H1 (cell line): ENCODE measurements around the gene PRRC2A. TPM values are rescaled to one million over a fixed set of nuclear protein-coding genes. Genes with fewer than 3 reads are reported as not detected.

Experiments used
- CTCF ChIA-PET: fragments of 300-600 bp; sonication (Branson Sonifier 250); formaldehyde crosslinking; loops from one replicate; lab custom pipeline; 2021; ENCODE audit not compliant: partially characterized antibody; lab: Charles Lee
- POLR2A ChIA-PET: fragments of 300-600 bp; sonication (Branson Sonifier 250); formaldehyde crosslinking; loops from one replicate; lab custom pipeline; 2021; ENCODE audit warnings: inconsistent platforms; ENCODE audit not compliant: partially characterized antibody; lab: Charles Lee
- DNase-seq, 2 experiments: peaks; one replicate each; pipeline versions ENCODE4 v3.0.0 to v3.0.0-alpha.2; 2010 to 2022; ENCODE audit warnings: low spot score in 2 of 2, low read depth in 1 of 2, mixed read lengths in 1 of 2
- FAIRE-seq: peaks from 2 replicates; lab custom pipeline; 2011; peaks lifted over from hg19 to GRCh38; lab: Jason Lieb, UNC
- H2AFZ ChIP-seq: 2 replicates; pipeline ENCODE4 v1.8.1; 2012; ENCODE audit warnings: low read length, inconsistent platforms
- H2AK5ac ChIP-seq: 2 replicates; pipeline ENCODE4 v1.6.1; 2013; ENCODE audit warnings: low read depth, low read length
- H2BK120ac ChIP-seq: replicated peaks from 2 replicates; pipeline ENCODE3; 2013; ENCODE audit warnings: low read depth, low read length, inconsistent platforms
- H2BK12ac ChIP-seq: 2 replicates; pipeline ENCODE4 v1.6.1; 2013; ENCODE audit warnings: low read depth, low read length
- H2BK15ac ChIP-seq: 2 replicates; pipeline ENCODE4 v1.6.1; 2013; ENCODE audit warnings: low read length
- H2BK20ac ChIP-seq: 2 replicates; pipeline ENCODE4 v1.6.1; 2013; ENCODE audit warnings: low read length
- H2BK5ac ChIP-seq: 2 replicates; pipeline ENCODE4 v1.6.1; 2013; ENCODE audit warnings: low read depth, low read length
- H3K14ac ChIP-seq: 2 replicates; pipeline ENCODE4 v1.6.1; 2013; ENCODE audit warnings: inconsistent platforms; ENCODE audit not compliant: insufficient read length
- H3K18ac ChIP-seq: 2 replicates; pipeline ENCODE4 v1.6.1; 2013; ENCODE audit warnings: low read length; ENCODE audit errors: extremely low read depth
- H3K23ac ChIP-seq: 2 replicates; pipeline ENCODE4 v1.6.1; 2013; ENCODE audit warnings: inconsistent platforms; ENCODE audit not compliant: insufficient read length
- H3K23me2 ChIP-seq: 2 replicates; pipeline ENCODE4 v1.6.1; 2013; ENCODE audit warnings: low read depth, low read length
- H3K27ac ChIP-seq: 2 replicates; pipeline ENCODE4 v1.6.1; 2011; ENCODE audit warnings: low read depth, low read length, inconsistent platforms
- H3K27me3 ChIP-seq, 4 experiments: replicated peaks in 1 of 4; 1 replicate in 1 of 4; 2 replicates in 3 of 4; pipeline versions ENCODE4 v1.6.1 to v1.8.1; 2011 to 2013; ENCODE audit warnings: low read length in 3 of 4, mild to moderate bottlenecking in 3 of 4, inconsistent platforms in 2 of 4, mixed read lengths in 2 of 4, moderate library complexity in 1 of 4; ENCODE audit not compliant: control insufficient read depth in 3 of 4, insufficient read depth in 3 of 4; ENCODE audit errors: extremely low read depth in 1 of 4
- H3K36me3 ChIP-seq, 4 experiments: 2 replicates each; pipeline versions ENCODE4 v1.6.1 to v1.8.1; 2011 to 2013; ENCODE audit warnings: mild to moderate bottlenecking in 4 of 4, low read length in 3 of 4, moderate library complexity in 2 of 4, control low read depth in 1 of 4, inconsistent platforms in 1 of 4; ENCODE audit not compliant: insufficient read depth in 4 of 4, control insufficient read depth in 2 of 4
- H3K4ac ChIP-seq: replicated peaks from 2 replicates; pipeline ENCODE3; 2013; ENCODE audit warnings: low read length, low read depth, mixed read lengths, inconsistent platforms; ENCODE audit not compliant: insufficient read length
- H3K4me1 ChIP-seq, 4 experiments: replicated peaks in 1 of 4; 1 replicate in 1 of 4; 2 replicates in 3 of 4; pipeline versions ENCODE4 v1.6.1 to v1.8.1; 2011 to 2013; ENCODE audit warnings: low read length in 3 of 4, inconsistent platforms in 2 of 4, mixed read lengths in 1 of 4; ENCODE audit not compliant: insufficient read depth in 4 of 4, control insufficient read depth in 3 of 4
- H3K4me2 ChIP-seq, 2 experiments: 2 replicates each; pipeline versions ENCODE4 v1.6.1 to v1.8.1; 2011 to 2013; ENCODE audit warnings: low read depth in 2 of 2, low read length in 2 of 2, control low read depth in 1 of 2, inconsistent platforms in 1 of 2, mild to moderate bottlenecking in 1 of 2; ENCODE audit not compliant: insufficient read depth in 1 of 2
- H3K4me3 ChIP-seq, 4 experiments: fragments of 200-600, 300-600 bp in 1 of 4; sonication (generic), shearing (Covaris generic), sonication (Bioruptor Twin) in 1 of 4; 2 replicates each; pipeline versions ENCODE4 v1.5.1 to v1.8.1; 2011 to 2016; ENCODE audit warnings: low read length in 4 of 4, low read depth in 3 of 4, control low read depth in 2 of 4, inconsistent platforms in 2 of 4, mild to moderate bottlenecking in 2 of 4, mixed read lengths in 1 of 4, moderate library complexity in 1 of 4; ENCODE audit not compliant: insufficient read depth in 2 of 4; ENCODE audit errors: extremely low read depth in 1 of 4
- H3K56ac ChIP-seq: replicated peaks from 2 replicates; pipeline ENCODE3; 2013; ENCODE audit warnings: low read depth, mild to moderate bottlenecking, mixed read lengths, low read length, inconsistent platforms; ENCODE audit not compliant: insufficient read length
- H3K79me1 ChIP-seq: 2 replicates; pipeline ENCODE4 v1.6.1; 2013; ENCODE audit warnings: low read depth, low read length, control low read depth
- H3K79me2 ChIP-seq, 2 experiments: 2 replicates each; pipeline versions ENCODE4 v1.6.1 to v1.8.1; 2012 to 2013; ENCODE audit warnings: low read length in 2 of 2, mild to moderate bottlenecking in 2 of 2, inconsistent platforms in 1 of 2; ENCODE audit not compliant: insufficient read depth in 2 of 2, control insufficient read depth in 1 of 2
- H3K9ac ChIP-seq, 4 experiments: replicated peaks in 1 of 4; 1 replicate in 1 of 4; 2 replicates in 3 of 4; pipeline versions ENCODE4 v1.6.1 to v1.8.1; 2011 to 2013; ENCODE audit warnings: low read depth in 3 of 4, low read length in 3 of 4, control low read depth in 2 of 4, mild to moderate bottlenecking in 2 of 4, moderate library complexity in 2 of 4, inconsistent platforms in 1 of 4; ENCODE audit errors: extremely low read depth in 1 of 4
- H3K9me3 ChIP-seq, 2 experiments: 2 replicates each; pipeline versions ENCODE4 v1.6.1 to v1.8.1; 2012 to 2013; ENCODE audit warnings: mild to moderate bottlenecking in 2 of 2, moderate library complexity in 2 of 2, control low read depth in 1 of 2, inconsistent platforms in 1 of 2, low read depth in 1 of 2, low read length in 1 of 2, mixed read lengths in 1 of 2; ENCODE audit not compliant: insufficient read depth in 2 of 2
- H4K20me1 ChIP-seq, 2 experiments: replicated peaks in 1 of 2; 2 replicates each; pipeline versions ENCODE3 to v1.8.1; 2011 to 2013; ENCODE audit warnings: inconsistent platforms in 2 of 2, low read length in 2 of 2, mild to moderate bottlenecking in 1 of 2; ENCODE audit not compliant: insufficient read depth in 2 of 2, control insufficient read depth in 1 of 2
- H4K5ac ChIP-seq: 2 replicates; pipeline ENCODE4 v1.6.1; 2013; ENCODE audit warnings: low read length, low read depth, mixed read lengths, inconsistent platforms; ENCODE audit not compliant: insufficient read length
- H4K8ac ChIP-seq: 2 replicates; pipeline ENCODE4 v1.8.0; 2013; ENCODE audit warnings: mild to moderate bottlenecking, moderate library complexity, low read length, inconsistent platforms; ENCODE audit not compliant: insufficient read depth; ENCODE audit errors: extremely low read depth
- H4K91ac ChIP-seq: replicated peaks from 2 replicates; pipeline ENCODE3; 2013; ENCODE audit warnings: low read length, mixed read lengths, inconsistent platforms; ENCODE audit not compliant: insufficient read length
- GABPA ChIP-seq: IDR thresholded peaks from 2 replicates; pipeline ENCODE4 v1.6.1; 2011; ENCODE audit warnings: mild to moderate bottlenecking, low read length, moderate library complexity, borderline replicate concordance; ENCODE audit not compliant: insufficient read depth
- NANOG ChIP-seq: IDR thresholded peaks from 2 replicates; pipeline ENCODE4 v1.6.1; 2011; ENCODE audit warnings: low read length, low read depth, mild to moderate bottlenecking, inconsistent platforms; ENCODE audit not compliant: insufficient read depth, poor library complexity, severe bottlenecking
- WGBS, 2 experiments: shearing (Covaris generic) in 1 of 2; methylation state at CpG; one replicate each; pipeline versions ENCODE4 v1.1.6 to v1.1.7; 2013 to 2015; ENCODE audit warnings: low lambda C conversion rate in 2 of 2, mixed read lengths in 2 of 2, inconsistent platforms in 1 of 2, low coverage in 1 of 2, missing lambda C conversion rate in 1 of 2; ENCODE audit not compliant: insufficient replicate concordance in 2 of 2, insufficient coverage in 1 of 2, insufficient read length in 1 of 2; ENCODE audit errors: extremely low coverage in 1 of 2, missing lambda C conversion rate in 1 of 2; 5-methylcytosine and 5-hydroxymethylcytosine counted together
- polyA plus RNA-seq, 7 experiments: library from polyadenylated mRNA; depleted of rRNA in 3 of 7; stranded (reverse) in 5 of 7; unstranded in 2 of 7; fragments of >200 nt in 5 of 7; fragments of 200-250 nt in 2 of 7; gene quantifications; 1 replicate in 5 of 7; 2 replicates in 1 of 7; 4 replicates in 1 of 7; pipeline versions ENCODE4 v1.2.1 to v1.2.3, GENCODE V29; 2011 to 2013; ENCODE audit warnings: missing spikeins in 2 of 7, mixed read lengths in 2 of 7
- total RNA-seq: library from RNA; stranded (reverse); fragmentation: NEBNext Ultra II Directional; extraction: Animal tissue kit (Norgen Biotek cat#: 25700); gene quantifications from 2 replicates; pipeline ENCODE4 v1.2.1, GENCODE V29; 2021

Gene PRRC2A
- total and polyA plus RNA-seq, 2 of the 8 experiments (the other 6 are each of a cell fraction or from before 2014, with no cell fraction given) = 118 to 300 TPM

DNA sequence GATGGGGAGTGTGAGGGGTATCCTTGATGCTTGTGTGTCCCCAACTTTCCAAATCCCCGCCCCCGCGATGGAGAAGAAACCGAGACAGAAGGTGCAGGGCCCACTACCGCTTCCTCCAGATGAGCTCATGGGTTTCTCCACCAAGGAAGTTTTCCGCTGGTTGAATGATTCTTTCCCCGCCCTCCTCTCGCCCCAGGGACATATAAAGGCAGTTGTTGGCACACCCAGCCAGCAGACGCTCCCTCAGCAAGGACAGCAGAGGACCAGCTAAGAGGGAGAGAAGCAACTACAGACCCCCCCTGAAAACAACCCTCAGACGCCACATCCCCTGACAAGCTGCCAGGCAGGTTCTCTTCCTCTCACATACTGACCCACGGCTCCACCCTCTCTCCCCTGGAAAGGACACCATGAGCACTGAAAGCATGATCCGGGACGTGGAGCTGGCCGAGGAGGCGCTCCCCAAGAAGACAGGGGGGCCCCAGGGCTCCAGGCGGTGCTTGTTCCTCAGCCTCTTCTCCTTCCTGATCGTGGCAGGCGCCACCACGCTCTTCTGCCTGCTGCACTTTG, 45.1 kb upstream of the PRRC2A start, which contains the start of gene TNF:
TSS of gene TNF (plus strand) at position 231 of the 567 bp plus-strand sequence. CDS start at position 408, 177 bp downstream.
- Histone ChIP-seq H3K79me1 (no peaks in the 10 kb centered on the region), H3K27me3 (peaks cover 0 to 7% (median 6%) of the 10 kb centered on the region in 4 experiments; a peak in 5 of 7 replicates), H3K4ac (no peak within 1 kb of the TSS), H4K8ac (peak within 1 kb of the TSS; percentile 51; the same call in 1 of the 2 replicates), H3K18ac (no peak within 1 kb of the TSS), H3K4me2 (no peak within 1 kb of the TSS), H3K23me2 (peaks cover 2% of the 10 kb centered on the region; the same call in 1 of the 2 replicates), H2BK120ac (no peak within 1 kb of the TSS), H4K20me1 (no peaks in the 10 kb centered on the region), H3K9ac (no peak within 1 kb of the TSS), H3K14ac (no peak within 1 kb of the TSS), H3K27ac (no peak within 1 kb of the TSS), H3K79me2 (no peaks in the 10 kb centered on the region), H3K23ac (no peak within 1 kb of the TSS), H4K91ac (no peak within 1 kb of the TSS), H3K56ac (no peak within 1 kb of the TSS), H4K5ac (no peak within 1 kb of the TSS), H2AK5ac (no peak within 1 kb of the TSS), H2BK15ac (no peak within 1 kb of the TSS), H2BK20ac (no peak within 1 kb of the TSS), H2BK12ac (no peak within 1 kb of the TSS), H2AFZ (no peak within 1 kb of the TSS), H2BK5ac (no peak within 1 kb of the TSS), H3K4me3 (no peak within 1 kb of the TSS), H3K36me3 (no peaks in the 10 kb centered on the region), H3K9me3 (no peaks in the 10 kb centered on the region), H3K4me1 (peaks cover 0 to 3% (median 0%) of the 10 kb centered on the region in 4 experiments; a peak in 3 of 7 replicates)
- 87% methylated on average over 17 of the region's 19 CpGs; no CpG with 5 or more reads in 1 of the 2 experiments for WGBS, 2 experiments
- no peak for FAIRE-seq
- POLR2A ChIA-PET = interaction anchor here (0.6 to 12.2 kb wide), 13 partner anchors 8 to 299 kb away, joined by 3 to 110 read pairs (median 3); partner anchors contain the start of genes ATP6V1G2, DDX39B, GPANK1 and LST1
- DNase-seq = no peak
- CTCF ChIA-PET = interaction anchor here (0.9 to 19.2 kb wide), 8 partner anchors 11 to 89 kb away, joined by 3 to 640 read pairs (median 6); partner anchors contain the start of genes ATP6V1G2, GPANK1, LST1 and LTB
- TF ChIP-seq GABPA = no peak
- TF ChIP-seq NANOG = no peak
